Peyer's patch (tissue), 4 donors: Measurements from ENCODE around the gene LMF1. TPM values are rescaled to one million over a fixed set of nuclear protein-coding genes. Genes with fewer than 3 reads are reported as not detected.

Experiments used
- DNase-seq, 3 donors: peaks; one replicate each; pipeline ENCODE4 v3.0.0-alpha.2; 2017 to 2019
- H3K27ac ChIP-seq, 4 donors: fragments of 200-600 bp; sonication (generic); one replicate each; pipeline ENCODE4 v1.5.1; 2016 to 2019
- H3K27me3 ChIP-seq, 2 donors: fragments of 200-600 bp; sonication (generic); one replicate each; pipeline ENCODE4 v1.5.1; 2019
- H3K36me3 ChIP-seq, 3 donors: fragments of 200-600 bp; sonication (generic); one replicate each; pipeline ENCODE4 v1.5.1; 2016 to 2019
- H3K4me1 ChIP-seq, 4 donors: fragments of 200-600 bp; sonication (generic); one replicate each; pipeline ENCODE4 v1.5.1; 2016 to 2019
- H3K4me3 ChIP-seq, 4 donors: fragments of 200-600 bp; sonication (generic); 1 replicate in 3 of 4; 2 replicates in 1 of 4; pipeline ENCODE4 v1.5.1; 2016 to 2019; ENCODE audit warnings: mild to moderate bottlenecking in 1 of 4
- H3K9me3 ChIP-seq, 4 donors: fragments of 200-600 bp; sonication (generic); one replicate each; pipeline ENCODE4 v1.5.1; 2016 to 2019; ENCODE audit warnings: mild to moderate bottlenecking in 1 of 4
- POLR2A ChIP-seq, 2 donors: fragments of 450-650 bp; IDR thresholded peaks; one replicate each; pipeline ENCODE4 v1.5.1; 2017; ENCODE audit warnings: antibody characterized with exemption in 2 of 2, mild to moderate bottlenecking in 2 of 2, moderate library complexity in 2 of 2
- total RNA-seq, 4 donors: library from RNA; depleted of rRNA; stranded (reverse); fragments of >200 nt; gene quantifications; one replicate each; pipeline ENCODE4 v1.1.0, GENCODE V29; 2016
- TF ChIP-seq, protein P1 (sequence below), 6 experiments: fragments of 450-650 bp in 4 of 6; fragments of 200-600 bp in 2 of 6; sonication (generic) in 1 of 6; IDR thresholded peaks; one replicate each; pipeline ENCODE4 v1.5.1; 2017 to 2019; ENCODE audit warnings: antibody characterized with exemption in 6 of 6, mild to moderate bottlenecking in 3 of 6, moderate library complexity in 1 of 6

Gene LMF1
- total RNA-seq = 10 to 100 TPM; 16.3 to 85.4 (median 54.6) TPM

DNA sequence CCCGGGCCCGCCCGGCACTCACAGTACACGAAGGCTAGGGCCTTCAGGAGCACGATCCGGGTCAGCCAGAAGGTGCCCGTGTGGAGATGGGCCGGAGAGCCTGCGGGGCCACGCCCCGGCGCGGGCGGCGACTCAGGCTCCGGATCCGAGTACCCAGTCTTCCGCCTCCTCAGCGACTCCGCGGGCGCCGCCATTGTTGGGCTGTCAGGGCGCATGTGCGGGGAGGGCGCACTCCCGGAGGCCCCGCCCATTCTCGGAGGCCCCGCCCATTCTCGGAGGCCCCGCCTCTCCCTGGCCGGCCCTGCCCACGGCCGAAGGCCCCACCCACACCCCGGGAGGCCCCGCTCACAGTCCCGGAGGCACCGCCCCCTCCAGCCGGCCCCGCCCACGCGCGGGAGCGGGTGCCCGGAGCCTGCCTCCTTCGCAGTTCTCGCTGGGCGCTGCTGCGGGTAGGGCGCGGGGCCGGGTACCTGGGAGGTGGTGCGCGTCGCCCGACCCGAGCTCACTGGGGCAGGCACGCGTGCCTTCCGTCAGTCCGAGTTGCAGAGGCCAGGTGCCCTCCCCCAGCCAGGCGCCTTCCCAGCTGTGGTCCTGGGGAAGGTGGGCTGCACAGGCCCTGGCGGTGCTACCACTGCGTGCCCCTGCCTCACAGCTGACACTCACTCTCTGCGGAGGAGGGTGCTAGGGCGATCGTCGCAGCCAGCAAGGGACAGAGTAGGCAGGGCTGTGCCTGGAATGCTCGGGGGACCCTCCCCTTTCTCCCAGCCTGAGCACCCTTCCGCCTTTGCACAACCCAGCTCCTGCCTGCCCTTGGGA, at the start of gene LMF1:
Gene LMF1 (minus strand): TSS at position 219 of the 816 bp plus-strand sequence. CDS start 4 bp downstream, at position 215.
- H3K4me1 ChIP-seq = peaks cover 4 to 15% (median 9%) of the 10 kb centered on the region in 4 donors
- TF ChIP-seq POLR2A (IDR thresholded peaks at IDR 0.05) = peak; percentile 49 to 62
- TF ChIP-seq, protein P1, sequence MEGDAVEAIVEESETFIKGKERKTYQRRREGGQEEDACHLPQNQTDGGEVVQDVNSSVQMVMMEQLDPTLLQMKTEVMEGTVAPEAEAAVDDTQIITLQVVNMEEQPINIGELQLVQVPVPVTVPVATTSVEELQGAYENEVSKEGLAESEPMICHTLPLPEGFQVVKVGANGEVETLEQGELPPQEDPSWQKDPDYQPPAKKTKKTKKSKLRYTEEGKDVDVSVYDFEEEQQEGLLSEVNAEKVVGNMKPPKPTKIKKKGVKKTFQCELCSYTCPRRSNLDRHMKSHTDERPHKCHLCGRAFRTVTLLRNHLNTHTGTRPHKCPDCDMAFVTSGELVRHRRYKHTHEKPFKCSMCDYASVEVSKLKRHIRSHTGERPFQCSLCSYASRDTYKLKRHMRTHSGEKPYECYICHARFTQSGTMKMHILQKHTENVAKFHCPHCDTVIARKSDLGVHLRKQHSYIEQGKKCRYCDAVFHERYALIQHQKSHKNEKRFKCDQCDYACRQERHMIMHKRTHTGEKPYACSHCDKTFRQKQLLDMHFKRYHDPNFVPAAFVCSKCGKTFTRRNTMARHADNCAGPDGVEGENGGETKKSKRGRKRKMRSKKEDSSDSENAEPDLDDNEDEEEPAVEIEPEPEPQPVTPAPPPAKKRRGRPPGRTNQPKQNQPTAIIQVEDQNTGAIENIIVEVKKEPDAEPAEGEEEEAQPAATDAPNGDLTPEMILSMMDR (IDR thresholded peaks at IDR 0.05) = no peak

DNA sequence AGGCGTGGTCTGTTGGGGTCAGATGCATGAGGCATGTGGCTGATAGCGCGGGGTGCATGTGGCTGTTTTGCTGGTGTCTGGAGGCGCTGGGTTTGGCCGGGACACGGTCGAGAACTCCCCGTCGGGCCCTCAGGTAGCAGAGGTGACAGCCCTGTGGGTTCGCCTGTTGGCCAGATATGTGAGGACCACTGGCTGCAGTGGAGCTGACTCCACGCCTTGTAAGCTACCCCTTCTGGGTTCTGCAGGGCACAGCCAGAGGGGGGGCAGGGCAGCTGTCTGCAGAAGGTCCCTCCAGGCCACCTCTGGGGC, 49.3 kb upstream of the LMF1 start:
- no peaks in the 10 kb centered on the region for H3K4me1 ChIP-seq
- H3K9me3 ChIP-seq = no peaks in the 10 kb centered on the region
- H3K4me3 ChIP-seq = no peak overlapping the region
- no peak for DNase-seq
- TF ChIP-seq, protein P1 (IDR thresholded peaks at IDR 0.05) = no peak
- no peak for TF ChIP-seq POLR2A (IDR thresholded peaks at IDR 0.05)
- H3K27me3 ChIP-seq = no peaks in the 10 kb centered on the region
- H3K27ac ChIP-seq = no peak overlapping the region
- H3K36me3 ChIP-seq = no peaks in the 10 kb centered on the region

More for the DNA sequence above, at the start of gene LMF1:
- peak; percentile 93 to 99 (median 97) for DNase-seq
- H3K27ac ChIP-seq = peak within 1 kb of the TSS; percentile 66 to 89 (median 84)
- H3K36me3 ChIP-seq = no peaks in the 10 kb centered on the region
- H3K27me3 ChIP-seq = no peaks in the 10 kb centered on the region
- peak within 1 kb of the TSS; percentile 85 to 99 (median 96) for H3K4me3 ChIP-seq
- no peaks in the 10 kb centered on the region for H3K9me3 ChIP-seq

DNA sequence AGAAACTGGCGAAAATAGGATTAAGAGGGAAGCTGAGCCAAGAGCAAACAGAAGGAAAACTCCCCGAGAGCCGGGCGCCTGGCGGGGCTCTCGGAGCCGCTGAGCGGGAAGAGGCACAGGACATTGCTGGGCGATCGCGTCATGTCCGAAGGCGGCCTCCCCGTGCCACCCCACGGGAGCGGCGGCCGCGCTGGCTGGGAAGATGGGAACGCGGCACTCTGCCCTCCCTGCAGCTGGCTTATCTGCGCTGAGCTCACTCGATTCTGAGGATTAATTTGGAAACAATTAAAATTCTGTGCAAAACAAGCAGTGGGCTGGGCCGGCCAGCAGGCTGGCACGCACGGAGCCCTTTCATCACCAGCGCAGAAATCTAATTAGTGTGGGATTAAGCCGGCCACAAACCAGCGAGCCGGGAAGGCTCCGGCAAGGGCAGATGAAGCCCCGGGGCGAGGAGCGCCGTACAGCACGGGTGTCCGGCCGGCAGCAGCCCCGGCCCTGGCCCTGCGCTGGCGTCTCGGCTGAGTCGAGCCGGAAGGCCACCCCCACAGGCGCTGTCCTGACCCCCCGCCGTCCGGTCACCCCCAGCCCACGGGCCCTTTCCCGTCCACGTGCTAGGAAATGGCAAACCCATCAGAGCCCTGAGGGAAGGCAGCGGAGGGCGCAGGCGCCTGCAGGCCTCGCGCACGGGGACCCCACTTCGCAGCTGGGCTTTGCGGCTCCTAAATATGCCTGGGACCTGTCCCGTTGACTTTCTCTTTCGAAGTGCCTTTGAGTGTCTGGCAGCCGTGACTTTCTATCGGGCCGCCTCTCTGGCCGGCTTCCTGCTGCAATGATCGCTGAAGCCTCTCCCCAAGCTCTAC, 48.7 kb upstream of the LMF1 start:
- H3K4me1 ChIP-seq = no peaks in the 10 kb centered on the region
- DNase-seq = no peak
- no peaks in the 10 kb centered on the region for H3K27me3 ChIP-seq
- TF ChIP-seq, protein P1 (IDR thresholded peaks at IDR 0.05) = no peak
- TF ChIP-seq POLR2A (IDR thresholded peaks at IDR 0.05) = no peak
- H3K27ac ChIP-seq = peak overlapping the region in 1 of 4 donors; percentile 5
- H3K36me3 ChIP-seq = no peaks in the 10 kb centered on the region
- no peak overlapping the region for H3K4me3 ChIP-seq
- H3K9me3 ChIP-seq = no peaks in the 10 kb centered on the region

DNA sequence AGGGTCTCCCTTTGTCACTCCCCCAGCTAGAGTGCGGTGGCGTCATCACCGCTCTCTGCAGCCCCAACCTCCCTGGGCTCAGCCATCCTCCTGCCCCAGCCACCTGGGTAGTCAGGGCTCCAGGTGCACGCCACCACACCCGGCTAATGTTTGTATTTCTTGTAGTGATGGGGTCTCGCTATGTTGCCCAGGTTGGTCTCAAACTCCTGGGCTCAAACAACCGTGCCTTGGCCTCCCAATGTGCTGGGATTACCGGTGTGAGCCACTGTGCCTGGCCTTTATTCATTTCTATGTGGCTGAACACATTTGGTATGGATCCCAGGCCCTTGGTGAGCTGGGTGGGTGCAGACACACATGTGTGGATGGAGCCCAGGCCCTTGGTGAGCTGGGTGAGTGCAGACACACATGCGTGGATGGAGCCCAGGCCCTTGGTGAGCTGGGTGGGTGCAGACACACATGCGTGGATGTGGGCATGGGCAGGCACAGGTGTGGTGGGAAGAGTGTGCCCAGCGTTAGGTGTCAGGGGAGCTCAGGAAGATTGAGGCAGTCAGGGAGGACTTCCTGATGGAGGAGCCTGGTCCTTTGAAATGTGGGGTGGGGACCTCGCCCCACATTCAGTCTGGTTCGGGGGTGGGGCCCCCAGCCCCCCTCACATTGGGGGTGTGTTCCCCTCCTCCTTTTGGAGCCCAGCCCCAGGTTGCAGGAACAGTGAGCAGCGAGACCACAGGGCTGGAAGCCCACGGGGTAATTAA, 47.8 kb upstream of the LMF1 start:
- Histone ChIP-seq H3K4me1 (no peaks in the 10 kb centered on the region), H3K9me3 (no peaks in the 10 kb centered on the region), H3K4me3 (no peak overlapping the region), H3K27me3 (no peaks in the 10 kb centered on the region), H3K27ac (no peak overlapping the region), H3K36me3 (no peaks in the 10 kb centered on the region)
- TF ChIP-seq, protein P1 (IDR thresholded peaks at IDR 0.05) = no peak
- TF ChIP-seq POLR2A (IDR thresholded peaks at IDR 0.05) = no peak
- DNase-seq = no peak

DNA sequence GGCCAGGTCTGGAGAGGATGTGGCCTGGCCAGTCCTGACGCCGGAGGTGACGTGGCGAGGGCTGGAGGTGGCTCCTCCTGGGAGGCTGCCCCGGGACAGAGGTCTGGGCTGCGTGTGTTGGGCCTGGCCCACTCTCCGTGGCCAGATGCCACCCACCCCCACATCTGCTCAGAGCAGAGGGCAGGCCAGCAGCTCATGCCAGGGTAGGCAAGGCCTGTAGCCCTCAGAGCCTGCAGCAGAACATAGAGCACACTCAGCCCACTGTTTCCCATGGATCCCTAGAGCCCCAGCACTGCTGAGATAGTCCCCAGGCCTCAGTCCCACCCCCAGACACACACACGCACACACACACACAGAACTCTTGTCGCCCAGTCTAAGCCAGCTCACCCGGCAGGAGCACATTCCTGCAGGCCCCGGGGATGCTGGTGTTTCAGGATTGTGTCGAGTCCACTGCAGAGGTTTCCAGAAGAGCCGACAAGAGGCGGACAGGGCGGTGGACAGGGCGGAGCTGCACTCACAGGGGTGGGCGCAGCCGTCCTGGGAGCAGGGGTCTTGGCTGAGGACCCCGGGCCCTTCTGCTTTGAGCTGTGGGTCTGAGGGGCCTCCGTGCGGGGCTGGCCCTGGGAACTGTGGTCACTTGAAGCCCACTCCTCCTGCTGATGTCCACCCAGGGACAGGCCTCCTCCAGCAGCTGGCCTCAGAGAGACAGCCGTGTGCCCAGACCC, 44.1 kb upstream of the LMF1 start:
- Histone ChIP-seq H3K9me3 (no peaks in the 10 kb centered on the region), H3K27me3 (no peaks in the 10 kb centered on the region), H3K4me3 (no peak overlapping the region), H3K4me1 (no peaks in the 10 kb centered on the region), H3K27ac (no peak overlapping the region), H3K36me3 (no peaks in the 10 kb centered on the region)
- TF ChIP-seq, protein P1 (IDR thresholded peaks at IDR 0.05) = no peak
- no peak for TF ChIP-seq POLR2A (IDR thresholded peaks at IDR 0.05)
- no peak for DNase-seq
